Measurements from ENCODE around the gene NKD2. TPM values are rescaled to one million over a fixed set of nuclear protein-coding genes. Genes with fewer than 3 reads are reported as not detected.
"Not testable (repeated sequence)": the region's sequence is repeated elsewhere in the genome, so short reads cannot be mapped to it uniquely, and the experiment has no call there.

NKD2 gene
- total and polyA plus RNA-seq, 8 donors = 1.8 to 13.6 (median 7.9) TPM; not detected in 2

DNA sequence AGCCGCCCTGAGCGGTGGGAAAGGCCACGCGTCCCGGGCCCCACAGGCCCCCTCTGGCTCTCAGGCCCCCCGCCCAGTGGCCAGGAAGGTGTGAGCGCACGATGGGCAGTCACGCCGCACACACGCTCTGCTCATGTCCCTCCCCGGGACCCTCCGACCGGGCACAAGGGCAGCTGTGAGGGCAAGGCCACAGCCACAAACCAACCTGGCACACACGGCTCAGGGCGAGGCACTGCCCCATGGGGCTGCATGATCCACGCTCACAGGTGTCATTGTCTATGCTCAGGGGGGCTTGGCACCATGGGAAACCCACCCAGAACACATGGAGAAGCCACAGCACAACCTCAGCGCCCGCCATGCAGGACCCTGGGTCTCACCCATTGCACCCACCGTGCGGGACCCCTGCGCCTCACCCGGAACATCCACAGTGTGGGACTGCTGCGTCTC is 52.0 kb downstream of the NKD2 start:
- Histone ChIP-seq H3K4me3 (no peak overlapping the region), H3K36me3 (peaks cover 60 to 97% (median 95%) of the 10 kb centered on the region in 4 donors), H3K9me3 (no peaks in the 10 kb centered on the region), H3K4me1 (no peaks in the 10 kb centered on the region), H3K27ac (no peak overlapping the region), H3K27me3 (no peaks in the 10 kb centered on the region)
- DNase-seq = no peak
- TF ChIP-seq, protein P1, sequence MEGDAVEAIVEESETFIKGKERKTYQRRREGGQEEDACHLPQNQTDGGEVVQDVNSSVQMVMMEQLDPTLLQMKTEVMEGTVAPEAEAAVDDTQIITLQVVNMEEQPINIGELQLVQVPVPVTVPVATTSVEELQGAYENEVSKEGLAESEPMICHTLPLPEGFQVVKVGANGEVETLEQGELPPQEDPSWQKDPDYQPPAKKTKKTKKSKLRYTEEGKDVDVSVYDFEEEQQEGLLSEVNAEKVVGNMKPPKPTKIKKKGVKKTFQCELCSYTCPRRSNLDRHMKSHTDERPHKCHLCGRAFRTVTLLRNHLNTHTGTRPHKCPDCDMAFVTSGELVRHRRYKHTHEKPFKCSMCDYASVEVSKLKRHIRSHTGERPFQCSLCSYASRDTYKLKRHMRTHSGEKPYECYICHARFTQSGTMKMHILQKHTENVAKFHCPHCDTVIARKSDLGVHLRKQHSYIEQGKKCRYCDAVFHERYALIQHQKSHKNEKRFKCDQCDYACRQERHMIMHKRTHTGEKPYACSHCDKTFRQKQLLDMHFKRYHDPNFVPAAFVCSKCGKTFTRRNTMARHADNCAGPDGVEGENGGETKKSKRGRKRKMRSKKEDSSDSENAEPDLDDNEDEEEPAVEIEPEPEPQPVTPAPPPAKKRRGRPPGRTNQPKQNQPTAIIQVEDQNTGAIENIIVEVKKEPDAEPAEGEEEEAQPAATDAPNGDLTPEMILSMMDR (IDR thresholded peaks at IDR 0.05) = no peak
- TF ChIP-seq POLR2A (IDR thresholded peaks at IDR 0.05) (no peak), EP300 (IDR thresholded peaks at IDR 0.05) (no peak), POLR2AphosphoS5 (IDR thresholded peaks at IDR 0.05) (no peak)
- WGBS, 5 donors = 80 to 100% (median 83%) methylated on average over 9 to 24 of the region's 24 CpGs
- intact Hi-C loops (cut with DNase I; ENCODE audit: low total_unique reads) = no loop called here

DNA sequence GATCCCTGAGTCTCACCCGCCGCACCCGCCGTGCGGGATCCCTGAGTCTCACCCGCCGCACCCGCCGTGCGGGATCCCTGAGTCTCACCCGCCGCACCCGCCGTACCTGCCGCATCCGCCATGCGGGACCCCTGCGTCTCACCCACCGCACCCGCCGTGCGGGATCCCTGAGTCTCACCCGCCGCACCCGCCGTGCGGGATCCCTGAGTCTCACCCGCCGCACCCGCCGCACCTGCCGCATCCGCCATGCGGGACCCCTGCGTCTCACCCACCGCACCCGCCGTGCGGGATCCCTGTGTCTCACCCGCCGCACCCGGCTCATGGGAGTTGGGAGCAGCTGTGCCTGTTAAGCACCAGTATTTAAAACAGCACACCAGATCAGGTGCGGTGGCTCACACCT is 52.7 kb downstream of the NKD2 start:
- H3K27ac ChIP-seq; H3K9me3 ChIP-seq; H3K27me3 ChIP-seq; H3K4me1 ChIP-seq; H3K4me3 ChIP-seq; intact Hi-C loops (cut with DNase I; ENCODE audit: low total_unique reads); DNase-seq: not testable (repeated sequence)
- H3K36me3 ChIP-seq = peaks cover 58 to 97% (median 95%) of the 10 kb centered on the region in 4 donors
- 88 to 100% (median 96%) methylated on average over 3 to 19 of the region's 43 CpGs for WGBS, 5 donors

GRCh38 chr5:1061916-1062315 is 53.3 kb downstream of the NKD2 start:
- no peaks in the 10 kb centered on the region for H3K9me3 ChIP-seq
- WGBS, 5 donors = 81 to 89% (median 81%) methylated on average over 6 to 10 of the region's 10 CpGs
- H3K4me3 ChIP-seq = no peak overlapping the region
- peaks cover 52 to 97% (median 95%) of the 10 kb centered on the region in 4 donors for H3K36me3 ChIP-seq
- TF ChIP-seq POLR2A (IDR thresholded peaks at IDR 0.05) (no peak), EP300 (IDR thresholded peaks at IDR 0.05) (no peak)
- TF ChIP-seq, protein P1 (IDR thresholded peaks at IDR 0.05) = no peak
- no peaks in the 10 kb centered on the region for H3K27me3 ChIP-seq
- H3K4me1 ChIP-seq = no peaks in the 10 kb centered on the region
- H3K27ac ChIP-seq = no peak overlapping the region
- DNase-seq = no peak
- intact Hi-C loops (cut with DNase I; ENCODE audit: low total_unique reads) = no loop called here

DNA sequence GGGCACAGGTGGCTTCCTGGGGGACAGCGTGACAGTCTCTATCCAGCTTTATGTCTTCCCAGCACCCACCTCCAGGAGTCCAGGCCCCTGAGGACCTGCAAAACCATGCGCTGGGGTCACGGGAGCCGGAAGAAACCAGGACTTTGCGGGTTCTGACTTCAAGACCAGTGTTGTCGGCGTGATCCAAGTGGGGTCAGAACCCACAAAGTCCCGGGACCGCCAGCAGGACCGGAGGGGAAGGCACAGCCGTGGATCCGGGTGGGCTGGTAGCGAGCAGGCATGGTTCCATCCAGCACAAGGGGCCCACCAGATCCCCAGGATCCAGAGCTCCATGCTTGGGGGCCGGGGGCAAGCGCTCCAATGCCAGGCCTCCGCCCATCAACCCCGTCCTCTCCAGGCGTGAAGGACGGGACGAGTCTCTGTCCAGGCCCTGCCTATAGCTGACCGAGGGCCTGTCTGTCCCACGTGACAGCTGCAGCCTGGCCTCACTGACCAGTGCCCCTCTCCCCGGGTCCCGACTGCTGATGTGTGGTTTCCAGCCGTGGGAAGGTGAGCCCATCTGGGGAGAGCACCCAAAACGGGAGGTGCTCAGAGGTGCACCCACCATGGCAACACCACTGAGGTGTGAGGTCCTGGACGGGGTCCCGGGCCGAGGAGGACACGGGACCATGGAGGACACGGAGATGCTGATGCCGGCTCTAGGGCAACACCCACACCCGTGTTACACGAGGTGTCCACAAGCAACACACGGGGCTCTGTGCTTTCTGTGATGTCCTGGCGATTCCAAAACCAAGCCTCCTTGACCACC is 54.4 kb downstream of the NKD2 start:
- no peaks in the 10 kb centered on the region for H3K27me3 ChIP-seq
- TF ChIP-seq, protein P1 (IDR thresholded peaks at IDR 0.05) = no peak
- TF ChIP-seq EP300 (IDR thresholded peaks at IDR 0.05) (no peak), POLR2AphosphoS5 (IDR thresholded peaks at IDR 0.05) (no peak), POLR2A (IDR thresholded peaks at IDR 0.05) (no peak)
- WGBS, 5 donors = 90 to 95% (median 93%) methylated on average over 15 to 36 of the region's 36 CpGs
- DNase-seq = no peak
- no peaks in the 10 kb centered on the region for H3K4me1 ChIP-seq
- H3K9me3 ChIP-seq = no peaks in the 10 kb centered on the region
- intact Hi-C loops (cut with DNase I; ENCODE audit: low total_unique reads) = no loop called here
- H3K27ac ChIP-seq = no peak overlapping the region
- H3K36me3 ChIP-seq = peaks cover 49 to 97% (median 95%) of the 10 kb centered on the region in 4 donors
- H3K4me3 ChIP-seq = no peak overlapping the region
